Mammary epithelial cell (primary cell): ENCODE measurements around the gene NOC2L.

Experiments used
- EZH2 ChIP-seq: IDR thresholded peaks from 2 replicates; pipeline ENCODE4 v1.6.1; 2012; ENCODE audit warnings: low read length, inconsistent platforms, borderline replicate concordance
- TF ChIP-seq, protein P1 (sequence below), 2 donors: IDR thresholded peaks in 1 of 2; conservative IDR thresholded peaks in 1 of 2; 2 replicates each; pipeline ENCODE4 v1.5.1; 2011 to 2012; ENCODE audit warnings: inconsistent platforms in 2 of 2, low read length in 2 of 2, mild to moderate bottlenecking in 2 of 2, control low read depth in 1 of 2, low read depth in 1 of 2; ENCODE audit not compliant: insufficient read depth in 1 of 2; ENCODE audit errors: extremely low read depth in 1 of 2

DNA sequence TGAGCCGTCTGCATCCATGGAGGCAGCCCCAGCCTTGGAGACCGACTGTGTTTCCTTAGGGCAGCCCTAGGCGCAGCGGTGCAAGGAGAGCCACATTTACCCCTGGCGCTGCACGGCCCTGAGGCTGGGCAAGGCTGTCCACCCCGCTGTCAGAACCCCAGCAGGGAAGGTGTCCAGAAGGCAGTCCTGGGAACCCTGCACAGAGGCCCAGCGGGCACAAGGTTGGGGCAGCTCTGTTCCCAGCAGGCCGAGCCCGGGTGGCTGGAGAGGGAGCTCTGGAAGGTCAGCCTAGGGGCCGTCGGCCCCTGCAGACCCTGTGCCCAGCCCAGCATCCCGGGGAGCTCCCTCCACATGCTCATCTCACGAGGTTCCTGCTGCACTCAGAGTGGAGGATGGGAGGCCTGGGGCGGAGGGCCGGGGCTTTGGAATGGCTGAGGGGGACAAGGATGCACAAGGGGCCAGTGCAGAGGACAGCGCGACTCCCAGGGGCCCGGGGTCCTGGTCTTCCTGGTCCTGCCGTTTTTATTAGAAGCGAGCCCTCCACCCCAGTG lies 55.3 kb downstream of the NOC2L start:
- TF ChIP-seq, protein P1, sequence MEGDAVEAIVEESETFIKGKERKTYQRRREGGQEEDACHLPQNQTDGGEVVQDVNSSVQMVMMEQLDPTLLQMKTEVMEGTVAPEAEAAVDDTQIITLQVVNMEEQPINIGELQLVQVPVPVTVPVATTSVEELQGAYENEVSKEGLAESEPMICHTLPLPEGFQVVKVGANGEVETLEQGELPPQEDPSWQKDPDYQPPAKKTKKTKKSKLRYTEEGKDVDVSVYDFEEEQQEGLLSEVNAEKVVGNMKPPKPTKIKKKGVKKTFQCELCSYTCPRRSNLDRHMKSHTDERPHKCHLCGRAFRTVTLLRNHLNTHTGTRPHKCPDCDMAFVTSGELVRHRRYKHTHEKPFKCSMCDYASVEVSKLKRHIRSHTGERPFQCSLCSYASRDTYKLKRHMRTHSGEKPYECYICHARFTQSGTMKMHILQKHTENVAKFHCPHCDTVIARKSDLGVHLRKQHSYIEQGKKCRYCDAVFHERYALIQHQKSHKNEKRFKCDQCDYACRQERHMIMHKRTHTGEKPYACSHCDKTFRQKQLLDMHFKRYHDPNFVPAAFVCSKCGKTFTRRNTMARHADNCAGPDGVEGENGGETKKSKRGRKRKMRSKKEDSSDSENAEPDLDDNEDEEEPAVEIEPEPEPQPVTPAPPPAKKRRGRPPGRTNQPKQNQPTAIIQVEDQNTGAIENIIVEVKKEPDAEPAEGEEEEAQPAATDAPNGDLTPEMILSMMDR (conservative IDR thresholded peaks at IDR 0.05 in 1 of 2, IDR thresholded peaks at IDR 0.05 in 1 of 2; ENCODE audit: extremely low read depth in 1 of 2, insufficient read depth in 1 of 2, low read depth in 1 of 2, low read length in 2 of 2), result no peak
- TF ChIP-seq EZH2, result no peak
